Upper lobe of left lung (tissue), 4 donors: Measurements from ENCODE around the gene FYB1.
A peak's percentile ranks its signal among the peaks of the same experiment; 100 is the strongest.

Experiments used
- CTCF ChIP-seq, 6 experiments: fragments of 450-650 bp in 4 of 6; fragments of 200-600 bp in 2 of 6; sonication (generic) in 2 of 6; IDR thresholded peaks; one replicate each; pipeline ENCODE4 v1.5.1; 2016 to 2019; ENCODE audit warnings: antibody characterized with exemption in 6 of 6
- EP300 ChIP-seq, 4 donors: sonication (generic); formaldehyde crosslinking; IDR thresholded peaks; one replicate each; pipeline ENCODE4 v1.5.1; 2017; ENCODE audit warnings: antibody characterized with exemption in 4 of 4, control low read depth in 2 of 4
- POLR2A ChIP-seq, 4 donors: fragments of 450-650 bp; IDR thresholded peaks; one replicate each; pipeline ENCODE4 v1.5.1; 2016 to 2017; ENCODE audit warnings: antibody characterized with exemption in 4 of 4, mild to moderate bottlenecking in 2 of 4
- POLR2AphosphoS5 ChIP-seq, 2 donors: sonication (generic); formaldehyde crosslinking; IDR thresholded peaks; one replicate each; pipeline ENCODE4 v1.5.1; 2017; ENCODE audit warnings: antibody characterized with exemption in 2 of 2

GRCh38 chr5:39217365-39218281 lies 1.7 kb downstream of the FYB1 start:
- TF ChIP-seq EP300 (IDR thresholded peaks at IDR 0.05) = no peak
- TF ChIP-seq CTCF (IDR thresholded peaks at IDR 0.05) = peak; percentile 89 to 95 (median 93)
- TF ChIP-seq POLR2A (IDR thresholded peaks at IDR 0.05) = no peak
- no peak for TF ChIP-seq POLR2AphosphoS5 (IDR thresholded peaks at IDR 0.05)
